ENCODE measurements around the gene SETD4.

SETD4 gene

DNA sequence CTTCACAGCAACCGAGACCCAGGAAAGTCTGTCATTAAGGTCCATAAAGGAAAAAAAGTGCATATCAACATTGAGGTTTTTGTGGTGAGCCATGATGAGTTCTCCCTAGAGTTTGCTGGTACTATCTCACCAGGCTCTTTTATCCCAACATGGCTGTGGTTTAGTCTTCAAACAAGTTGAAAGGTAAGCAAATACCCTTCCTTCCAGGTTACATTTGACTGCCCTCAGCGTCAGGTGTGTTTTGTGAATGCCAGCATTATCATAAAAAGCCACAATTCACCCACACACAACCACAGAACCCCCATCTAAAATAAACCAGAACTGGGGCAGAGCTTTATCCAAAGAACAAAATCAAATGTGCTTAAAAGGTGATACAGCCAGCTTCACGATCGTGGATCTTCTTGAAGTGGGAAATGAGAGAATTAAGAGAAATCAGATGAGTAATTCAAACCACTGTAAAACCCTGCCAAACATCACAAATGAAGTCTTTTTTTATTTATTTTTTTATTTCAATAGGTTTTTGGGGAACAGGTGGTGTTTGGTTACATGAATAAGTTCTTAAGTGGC, 64.7 kb downstream of the SETD4 start:
- Histone ChIP-seq H4K5ac (ENCODE audit: low read length) (no peak overlapping the region), H2BK120ac (ENCODE audit: low read depth, low read length) (no peak overlapping the region), H3K18ac (ENCODE audit: low read length) (no peak overlapping the region), H3K23ac (ENCODE audit: low read length) (no peak overlapping the region), H4K8ac (ENCODE audit: low read depth, low read length) (no peak overlapping the region), H3K4ac (ENCODE audit: low read depth, low read length) (no peak overlapping the region), H3K4me3 (ENCODE audit: low read length) (no peak overlapping the region), H3K4me2 (ENCODE audit: low read length) (no peak overlapping the region), H3K4me1 (ENCODE audit: control insufficient read depth, low read depth, low read length) (no peaks in the 10 kb centered on the region), H2BK5ac (ENCODE audit: low read length) (no peak overlapping the region), H3K56ac (ENCODE audit: low read length) (no peak overlapping the region), H3K79me1 (ENCODE audit: low read length) (no peaks in the 10 kb centered on the region), H3K9ac (ENCODE audit: low read length) (no peak overlapping the region), H3K27me3 (ENCODE audit: insufficient read depth, low read length, poor library complexity) (no peaks in the 10 kb centered on the region), H3K27ac (ENCODE audit: low read depth, low read length) (no peak overlapping the region), H2BK15ac (replicated peaks; ENCODE audit: low read depth) (no peak overlapping the region), H2AK5ac (ENCODE audit: low read length) (no peak overlapping the region), H3K36me3 (ENCODE audit: control insufficient read depth, insufficient read depth, low read length) (no peaks in the 10 kb centered on the region), H3K79me2 (ENCODE audit: control insufficient read depth, insufficient read depth, low read length) (no peaks in the 10 kb centered on the region)
- no peak for DNase-seq
- no CpG with 5 or more reads among the region's 4 CpGs for WGBS (ENCODE audit: extremely low coverage, insufficient coverage, low lambda C conversion rate)

DNA sequence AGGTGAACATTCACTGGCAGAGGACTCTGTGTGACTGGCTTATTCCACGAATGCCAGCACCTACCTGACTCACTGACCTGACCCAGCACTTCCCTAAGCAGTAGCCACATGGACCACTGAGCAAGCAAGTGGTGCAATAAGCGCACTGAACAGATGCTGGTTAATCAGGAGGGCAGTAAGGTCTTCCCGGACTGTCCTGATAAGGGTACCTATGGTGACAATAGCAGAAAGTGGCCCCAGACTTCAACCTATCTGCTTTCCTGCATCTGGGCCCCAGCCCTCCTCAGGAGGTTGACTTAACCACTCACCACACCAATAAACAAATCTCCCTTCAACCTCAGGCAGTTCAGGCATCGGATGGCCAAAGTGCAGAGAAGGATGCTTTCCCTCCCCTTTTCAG, 65.7 kb downstream of the SETD4 start:
- Histone ChIP-seq H3K4me2 (ENCODE audit: low read length) (no peak overlapping the region), H3K27me3 (ENCODE audit: insufficient read depth, low read length, poor library complexity) (no peaks in the 10 kb centered on the region), H3K18ac (ENCODE audit: low read length) (no peak overlapping the region), H4K8ac (ENCODE audit: low read depth, low read length) (no peak overlapping the region), H3K56ac (ENCODE audit: low read length) (no peak overlapping the region), H3K4ac (ENCODE audit: low read depth, low read length) (no peak overlapping the region), H3K9ac (ENCODE audit: low read length) (no peak overlapping the region), H3K36me3 (ENCODE audit: control insufficient read depth, insufficient read depth, low read length) (no peaks in the 10 kb centered on the region), H2BK5ac (ENCODE audit: low read length) (no peak overlapping the region), H3K4me3 (ENCODE audit: low read length) (no peak overlapping the region), H3K79me1 (ENCODE audit: low read length) (no peaks in the 10 kb centered on the region), H3K23ac (ENCODE audit: low read length) (no peak overlapping the region), H4K5ac (ENCODE audit: low read length) (no peak overlapping the region), H2BK15ac (replicated peaks; ENCODE audit: low read depth) (no peak overlapping the region), H3K4me1 (ENCODE audit: control insufficient read depth, low read depth, low read length) (no peaks in the 10 kb centered on the region), H2BK120ac (ENCODE audit: low read depth, low read length) (no peak overlapping the region), H3K27ac (ENCODE audit: low read depth, low read length) (no peak overlapping the region), H3K79me2 (ENCODE audit: control insufficient read depth, insufficient read depth, low read length) (no peaks in the 10 kb centered on the region), H2AK5ac (ENCODE audit: low read length) (no peak overlapping the region)
- WGBS (ENCODE audit: extremely low coverage, insufficient coverage, low lambda C conversion rate), result no CpG with 5 or more reads among the region's 4 CpGs
- no peak for DNase-seq

DNA sequence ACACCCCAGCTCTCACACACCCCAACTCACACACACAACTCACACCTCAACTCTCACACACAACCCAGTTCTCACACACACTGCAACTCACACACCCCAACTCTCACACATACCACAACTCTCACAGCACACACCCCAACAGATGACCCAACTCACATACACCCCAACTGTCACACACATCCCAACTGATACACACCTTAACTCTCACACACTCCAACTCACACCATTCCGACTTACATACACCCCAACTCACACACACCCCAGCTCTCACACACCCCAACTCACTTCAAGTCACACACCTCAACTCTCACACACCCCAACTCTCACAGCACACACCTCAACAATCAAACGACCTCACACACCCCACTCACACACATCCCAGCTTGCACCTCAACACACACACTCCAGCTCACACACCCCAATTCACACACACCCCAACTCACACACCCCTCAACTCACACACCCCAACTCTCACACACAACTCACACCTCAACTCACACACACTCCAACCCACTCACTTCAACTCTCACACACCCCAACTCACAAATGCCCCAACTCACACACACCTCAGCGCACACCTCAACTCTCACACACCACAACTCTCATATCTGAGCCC, 66.3 kb downstream of the SETD4 start:
- Histone ChIP-seq H3K4me1 (ENCODE audit: control insufficient read depth, low read depth, low read length) (no peaks in the 10 kb centered on the region), H4K5ac (ENCODE audit: low read length) (no peak overlapping the region), H3K56ac (ENCODE audit: low read length) (no peak overlapping the region), H2BK15ac (replicated peaks; ENCODE audit: low read depth) (no peak overlapping the region), H3K4me3 (ENCODE audit: low read length) (no peak overlapping the region), H3K36me3 (ENCODE audit: control insufficient read depth, insufficient read depth, low read length) (no peaks in the 10 kb centered on the region), H3K4ac (ENCODE audit: low read depth, low read length) (no peak overlapping the region), H2BK120ac (ENCODE audit: low read depth, low read length) (no peak overlapping the region), H3K9ac (ENCODE audit: low read length) (no peak overlapping the region), H3K79me2 (ENCODE audit: control insufficient read depth, insufficient read depth, low read length) (no peaks in the 10 kb centered on the region), H3K27ac (ENCODE audit: low read depth, low read length) (no peak overlapping the region), H2BK5ac (ENCODE audit: low read length) (no peak overlapping the region), H3K23ac (ENCODE audit: low read length) (no peak overlapping the region), H2AK5ac (ENCODE audit: low read length) (no peak overlapping the region), H3K4me2 (ENCODE audit: low read length) (no peak overlapping the region), H3K79me1 (ENCODE audit: low read length) (no peaks in the 10 kb centered on the region), H3K27me3 (ENCODE audit: insufficient read depth, low read length, poor library complexity) (no peaks in the 10 kb centered on the region), H4K8ac (ENCODE audit: low read depth, low read length) (no peak overlapping the region), H3K18ac (ENCODE audit: low read length) (no peak overlapping the region)
- WGBS (ENCODE audit: extremely low coverage, insufficient coverage, low lambda C conversion rate), result 100% methylated on average over 3 of the region's 3 CpGs
- DNase-seq, result no peak

DNA sequence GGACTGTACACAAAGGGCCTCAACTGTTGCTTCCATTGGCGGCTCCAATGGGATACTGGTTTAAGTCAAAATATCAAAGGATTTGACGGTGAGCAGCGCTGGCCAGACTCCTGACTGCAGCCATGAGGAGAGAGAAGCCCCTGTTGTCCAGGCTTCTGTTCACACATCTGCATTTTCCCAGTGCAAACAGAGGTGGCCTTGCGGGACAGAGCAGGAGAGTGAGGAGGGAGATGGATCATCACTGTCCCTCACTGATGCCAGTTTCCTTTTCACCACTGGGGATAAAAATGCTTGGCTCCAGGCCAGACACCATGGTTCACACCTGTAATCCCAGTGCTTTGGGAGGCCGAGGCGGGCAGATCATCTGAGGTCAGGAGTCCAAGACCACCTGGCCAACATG, 69.2 kb downstream of the SETD4 start:
- Histone ChIP-seq H2BK120ac (ENCODE audit: low read depth, low read length) (no peak overlapping the region), H4K5ac (ENCODE audit: low read length) (no peak overlapping the region), H2BK15ac (replicated peaks; ENCODE audit: low read depth) (no peak overlapping the region), H3K27ac (ENCODE audit: low read depth, low read length) (no peak overlapping the region), H4K8ac (ENCODE audit: low read depth, low read length) (no peak overlapping the region), H3K4me3 (ENCODE audit: low read length) (no peak overlapping the region), H2BK5ac (ENCODE audit: low read length) (no peak overlapping the region), H3K4me1 (ENCODE audit: control insufficient read depth, low read depth, low read length) (no peaks in the 10 kb centered on the region), H3K36me3 (ENCODE audit: control insufficient read depth, insufficient read depth, low read length) (no peaks in the 10 kb centered on the region), H2AK5ac (ENCODE audit: low read length) (no peak overlapping the region), H3K18ac (ENCODE audit: low read length) (no peak overlapping the region), H3K79me1 (ENCODE audit: low read length) (no peaks in the 10 kb centered on the region), H3K4ac (ENCODE audit: low read depth, low read length) (no peak overlapping the region), H3K56ac (ENCODE audit: low read length) (no peak overlapping the region), H3K23ac (ENCODE audit: low read length) (no peak overlapping the region), H3K4me2 (ENCODE audit: low read length) (no peak overlapping the region), H3K9ac (ENCODE audit: low read length) (no peak overlapping the region), H3K79me2 (ENCODE audit: control insufficient read depth, insufficient read depth, low read length) (no peaks in the 10 kb centered on the region), H3K27me3 (ENCODE audit: insufficient read depth, low read length, poor library complexity) (no peaks in the 10 kb centered on the region)
- no CpG with 5 or more reads among the region's 6 CpGs for WGBS (ENCODE audit: extremely low coverage, insufficient coverage, low lambda C conversion rate)
- DNase-seq, result no peak

DNA sequence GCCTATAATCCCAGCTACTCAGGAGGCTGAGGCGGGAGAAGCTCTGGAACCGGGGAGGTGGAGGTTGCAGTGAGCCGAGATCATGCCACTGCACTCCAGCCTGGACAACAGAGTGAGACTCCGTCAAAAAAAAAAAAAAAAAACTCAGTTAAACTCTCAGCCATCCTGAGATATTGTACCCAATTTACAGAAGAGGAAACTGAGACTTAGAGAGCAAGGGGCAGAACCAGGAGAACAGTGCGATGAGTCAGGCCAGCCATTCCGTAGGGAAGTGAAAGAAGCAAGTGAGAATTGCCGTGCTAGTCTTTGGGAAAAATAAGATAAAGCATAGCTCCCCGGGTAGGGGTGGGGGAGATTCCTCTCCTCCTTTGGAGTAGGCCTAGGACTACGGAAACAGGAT, 69.7 kb downstream of the SETD4 start:
- no peak overlapping the region for H2BK120ac ChIP-seq (ENCODE audit: low read depth, low read length)
- H2AK5ac ChIP-seq (ENCODE audit: low read length), result no peak overlapping the region
- no CpG with 5 or more reads among the region's 9 CpGs for WGBS (ENCODE audit: extremely low coverage, insufficient coverage, low lambda C conversion rate)
- H3K36me3 ChIP-seq (ENCODE audit: control insufficient read depth, insufficient read depth, low read length), result no peaks in the 10 kb centered on the region
- no peak overlapping the region for H2BK15ac ChIP-seq (replicated peaks; ENCODE audit: low read depth)
- H3K23ac ChIP-seq (ENCODE audit: low read length), result no peak overlapping the region
- DNase-seq, result no peak
- H2BK5ac ChIP-seq (ENCODE audit: low read length), result no peak overlapping the region
- no peak overlapping the region for H3K27ac ChIP-seq (ENCODE audit: low read depth, low read length)
- H4K5ac ChIP-seq (ENCODE audit: low read length), result no peak overlapping the region
- no peak overlapping the region for H3K4me3 ChIP-seq (ENCODE audit: low read length)
- no peaks in the 10 kb centered on the region for H3K27me3 ChIP-seq (ENCODE audit: insufficient read depth, low read length, poor library complexity)
- H3K9ac ChIP-seq (ENCODE audit: low read length), result no peak overlapping the region
- no peak overlapping the region for H4K8ac ChIP-seq (ENCODE audit: low read depth, low read length)
- no peak overlapping the region for H3K56ac ChIP-seq (ENCODE audit: low read length)
- H3K4ac ChIP-seq (ENCODE audit: low read depth, low read length), result no peak overlapping the region
- no peaks in the 10 kb centered on the region for H3K79me2 ChIP-seq (ENCODE audit: control insufficient read depth, insufficient read depth, low read length)
- no peak overlapping the region for H3K18ac ChIP-seq (ENCODE audit: low read length)
- no peaks in the 10 kb centered on the region for H3K4me1 ChIP-seq (ENCODE audit: control insufficient read depth, low read depth, low read length)
- H3K79me1 ChIP-seq (ENCODE audit: low read length), result no peaks in the 10 kb centered on the region
- no peak overlapping the region for H3K4me2 ChIP-seq (ENCODE audit: low read length)

DNA sequence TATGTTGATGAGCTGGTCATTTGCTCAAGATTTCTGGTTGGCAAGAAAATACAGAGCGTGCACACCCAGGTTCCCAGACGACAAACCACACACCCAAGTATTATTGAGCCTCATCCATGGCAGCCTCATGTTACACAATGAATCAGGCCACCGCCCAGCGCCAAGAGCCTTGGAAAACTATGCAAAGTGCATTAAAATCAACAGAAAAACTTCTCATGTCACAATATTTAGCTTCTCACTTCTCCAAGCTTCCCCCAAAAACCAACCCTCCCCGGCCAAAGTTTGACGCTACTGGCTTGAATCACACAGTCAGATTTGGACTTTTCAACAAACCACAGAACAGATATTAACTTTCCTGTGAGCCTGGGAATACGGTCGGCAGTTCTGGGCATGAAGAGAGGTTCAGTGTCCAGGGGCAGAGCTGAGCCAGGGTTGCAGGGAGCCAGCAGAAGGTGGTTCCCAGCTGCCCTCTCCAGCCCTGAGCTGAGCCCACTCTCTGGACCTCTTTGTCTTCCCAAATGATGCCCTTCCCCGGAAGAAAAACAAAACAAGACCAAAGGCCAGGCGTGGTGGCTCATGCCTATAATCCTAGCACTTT, 71.1 kb downstream of the SETD4 start:
- Histone ChIP-seq H3K9ac (ENCODE audit: low read length) (no peak overlapping the region), H3K79me2 (ENCODE audit: control insufficient read depth, insufficient read depth, low read length) (no peaks in the 10 kb centered on the region), H2BK15ac (replicated peaks; ENCODE audit: low read depth) (no peak overlapping the region), H3K79me1 (ENCODE audit: low read length) (no peaks in the 10 kb centered on the region), H3K18ac (ENCODE audit: low read length) (no peak overlapping the region), H3K27me3 (ENCODE audit: insufficient read depth, low read length, poor library complexity) (no peaks in the 10 kb centered on the region), H3K27ac (ENCODE audit: low read depth, low read length) (no peak overlapping the region), H3K56ac (ENCODE audit: low read length) (no peak overlapping the region), H3K4me3 (ENCODE audit: low read length) (no peak overlapping the region), H2BK120ac (ENCODE audit: low read depth, low read length) (no peak overlapping the region), H3K23ac (ENCODE audit: low read length) (no peak overlapping the region), H4K8ac (ENCODE audit: low read depth, low read length) (no peak overlapping the region), H2BK5ac (ENCODE audit: low read length) (no peak overlapping the region), H3K4me1 (ENCODE audit: control insufficient read depth, low read depth, low read length) (no peaks in the 10 kb centered on the region), H3K4ac (ENCODE audit: low read depth, low read length) (no peak overlapping the region), H3K4me2 (ENCODE audit: low read length) (no peak overlapping the region), H4K5ac (ENCODE audit: low read length) (no peak overlapping the region), H3K36me3 (ENCODE audit: control insufficient read depth, insufficient read depth, low read length) (no peaks in the 10 kb centered on the region), H2AK5ac (ENCODE audit: low read length) (no peak overlapping the region)
- no peak for DNase-seq
- no CpG with 5 or more reads among the region's 10 CpGs for WGBS (ENCODE audit: extremely low coverage, insufficient coverage, low lambda C conversion rate)
